COLO668 (cell line): ENCODE results near the gene YES1.
"Not testable (repeated sequence)": the region's sequence is repeated elsewhere in the genome, so short reads cannot be mapped to it uniquely, and the experiment has no call there.

ENCODE experiments used
- DNase-seq: peaks from one replicate; lab custom pipeline; 2025; ENCODE audit not compliant: unreplicated experiment; lab: John Stamatoyannopoulos, UW

The YES1 gene

DNA sequence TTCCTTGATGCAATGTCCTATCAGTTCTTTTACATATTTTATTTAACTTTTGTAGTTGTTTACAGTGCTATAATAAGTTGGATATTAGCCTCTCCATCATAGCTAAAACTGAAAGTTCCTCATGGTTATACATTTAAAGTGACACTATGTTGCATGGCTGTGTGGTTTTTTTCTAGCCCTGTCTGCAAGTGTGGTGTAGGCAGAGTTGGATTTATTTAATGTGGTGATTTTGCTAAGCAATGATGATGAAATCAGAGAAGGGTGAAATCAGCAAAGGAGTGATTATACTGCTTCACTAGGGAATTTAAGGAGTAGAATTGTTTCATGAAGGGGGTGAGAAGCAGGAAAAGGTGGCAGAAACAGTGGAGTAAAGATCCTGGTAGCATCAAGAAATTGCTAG lies 81.3 kb downstream of the YES1 start:
- DNase-seq: no peak

DNA sequence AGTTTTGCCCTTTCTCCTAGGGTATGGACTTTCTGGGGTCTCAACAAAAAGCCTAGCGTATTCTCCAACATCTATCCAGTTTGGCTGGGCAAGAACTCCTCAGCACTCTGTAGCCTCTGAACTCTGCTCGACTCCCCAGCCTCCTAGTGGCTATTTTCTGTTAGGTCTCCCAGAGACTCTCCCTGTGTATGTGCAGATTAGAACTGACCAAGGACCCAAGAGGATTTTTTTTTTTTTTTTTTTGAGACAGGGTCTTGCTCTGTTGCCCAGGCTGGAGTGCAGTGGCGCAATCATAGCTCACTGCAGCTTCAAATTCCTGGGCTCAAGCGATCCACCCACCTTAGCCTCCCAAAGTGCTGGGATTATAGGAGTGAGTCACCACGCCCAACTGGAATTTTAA lies 81.9 kb downstream of the YES1 start:
- DNase-seq: not testable (repeated sequence)

DNA sequence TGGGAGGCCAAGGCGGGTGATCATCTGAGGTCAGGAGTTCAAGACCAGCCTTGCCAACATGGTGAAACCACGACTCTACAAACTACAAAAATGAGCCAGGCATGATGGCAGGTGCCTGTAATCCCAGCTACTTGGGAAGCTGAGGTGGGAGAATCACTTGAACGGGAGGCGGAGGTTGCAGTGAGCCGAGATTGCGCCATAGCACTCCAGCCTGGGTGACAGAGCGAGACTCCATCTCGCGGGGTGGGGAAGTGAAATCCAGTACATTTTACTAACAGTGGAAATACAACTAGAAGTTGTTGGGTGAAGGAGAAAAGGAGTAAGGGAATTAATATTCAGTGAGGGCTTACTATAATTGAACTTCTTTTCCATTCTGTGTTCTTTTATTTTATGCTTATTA lies 86.4 kb downstream of the YES1 start:
- DNase-seq: no peak

DNA sequence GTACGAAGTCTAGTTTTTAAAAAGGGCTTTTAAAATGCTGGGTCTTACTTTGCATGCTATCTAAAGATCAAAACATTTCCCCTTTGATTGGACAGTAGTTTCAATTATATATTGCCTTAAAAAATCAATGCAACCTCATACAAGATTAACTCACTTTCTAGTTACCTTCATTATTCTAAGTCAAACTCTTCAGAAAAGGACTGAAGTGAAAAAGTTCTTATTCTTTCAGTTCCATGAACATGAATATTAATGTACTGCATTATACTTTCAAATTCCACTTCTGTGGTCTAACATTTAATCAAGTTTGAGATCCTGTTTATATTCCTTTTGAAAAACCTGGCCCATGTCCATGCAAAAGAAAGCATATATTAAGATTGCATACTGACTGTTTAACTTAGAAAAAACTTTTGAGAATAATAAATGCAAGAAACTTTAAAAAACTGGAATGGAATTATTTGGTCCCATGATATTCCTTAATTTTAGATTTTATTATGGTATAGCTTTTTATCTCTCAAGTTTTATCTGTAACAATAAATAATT lies 88.4 kb downstream of the YES1 start:
- DNase-seq: no peak

DNA sequence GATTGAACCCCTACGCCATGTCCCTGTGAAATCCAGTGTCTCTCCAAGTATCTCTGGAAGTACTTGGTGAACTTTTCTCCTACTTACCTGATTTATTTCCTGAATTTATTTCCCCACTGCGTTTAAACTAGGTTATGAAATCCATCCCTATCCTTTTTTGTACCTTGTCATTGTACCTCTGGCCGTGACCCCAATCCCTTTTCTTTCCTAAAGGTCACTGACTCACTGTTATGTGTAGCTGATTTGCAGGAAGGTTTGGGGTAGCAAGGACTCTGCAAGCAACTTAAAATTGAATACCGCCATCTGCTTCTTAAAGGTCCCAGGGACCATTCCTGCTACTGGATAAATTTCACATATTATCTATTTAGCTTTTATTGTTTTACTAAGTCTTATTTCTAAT lies 95.0 kb downstream of the YES1 start:
- no peak for DNase-seq

DNA sequence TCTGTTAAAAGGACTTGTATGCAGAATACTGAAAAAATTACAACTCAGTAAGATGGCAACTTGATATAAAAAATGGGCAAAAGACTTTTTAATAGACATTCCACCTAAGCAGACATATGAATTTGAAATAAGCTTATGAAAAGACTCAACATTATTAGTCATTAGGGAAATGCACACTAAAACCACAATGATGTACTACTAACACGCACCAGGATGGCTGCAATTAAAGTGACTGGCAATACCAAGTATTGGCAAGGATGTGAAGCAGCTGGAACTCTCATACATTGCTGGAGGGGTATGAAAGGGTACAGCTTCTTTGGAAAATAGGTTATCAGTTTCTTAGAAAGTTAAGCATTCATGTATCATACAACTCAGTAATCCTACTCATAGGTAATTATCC lies 96.4 kb downstream of the YES1 start:
- no peak for DNase-seq

DNA sequence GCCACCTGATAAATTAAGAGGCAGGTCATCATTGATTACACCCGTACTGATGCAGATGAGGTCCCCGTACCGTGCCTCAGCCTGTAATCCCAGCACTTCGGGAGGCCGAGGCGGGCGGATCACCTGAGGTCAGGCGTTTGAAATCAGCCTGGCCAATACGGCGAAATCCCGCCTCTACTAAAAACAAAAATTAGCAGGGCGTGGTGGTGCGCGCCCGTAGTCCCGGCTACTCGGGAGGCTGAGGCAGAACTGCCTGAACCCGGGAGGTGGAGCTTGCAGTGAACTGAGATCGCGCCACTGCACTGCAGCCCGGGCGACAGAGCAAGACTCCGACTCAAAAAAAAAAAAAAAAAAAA lies 98.9 kb downstream of the YES1 start:
- DNase-seq: no peak

DNA sequence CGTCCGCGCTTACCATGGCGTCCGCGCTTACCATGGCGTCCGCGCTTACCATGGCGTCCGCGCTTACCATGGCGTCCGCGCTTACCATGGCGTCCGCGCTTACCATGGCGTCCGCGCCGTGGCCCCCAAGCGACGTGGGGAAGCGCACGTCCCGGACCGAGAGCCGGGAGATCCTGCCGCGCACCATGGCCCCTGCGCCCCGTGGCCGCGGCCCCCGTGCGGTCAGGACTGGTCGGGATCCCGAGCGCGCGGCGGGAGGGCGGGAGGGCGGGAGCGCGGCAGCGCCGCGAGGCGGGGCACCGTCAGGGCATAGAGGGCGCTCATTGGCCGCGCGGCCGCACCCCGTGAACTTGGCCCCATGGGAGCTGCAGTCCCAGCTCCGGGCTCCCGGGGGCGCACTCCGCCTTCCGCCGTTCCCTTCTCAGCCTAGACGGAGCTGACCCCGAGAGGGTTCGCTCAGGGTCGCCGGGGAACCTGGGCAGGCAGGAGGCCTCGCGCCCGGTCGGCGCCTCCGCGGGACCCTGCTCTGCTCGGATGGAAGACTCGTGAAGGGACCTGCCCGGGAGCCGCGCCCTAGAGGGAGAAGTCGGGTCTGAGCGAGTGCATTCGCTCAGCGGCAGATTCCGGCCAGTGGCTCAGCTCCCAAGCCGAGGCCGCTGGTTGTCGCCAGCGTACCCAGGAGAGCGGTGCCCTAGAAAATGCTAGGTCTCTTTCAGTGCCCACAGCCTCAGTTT lies 99.5 kb downstream of the YES1 start, which contains the start of gene ENOSF1:
Gene ENOSF1 (minus strand): TSS at position 230 of the 734 bp plus-strand sequence. CDS start 43 bp downstream, at position 187.
- peak; percentile 98 for DNase-seq

DNA sequence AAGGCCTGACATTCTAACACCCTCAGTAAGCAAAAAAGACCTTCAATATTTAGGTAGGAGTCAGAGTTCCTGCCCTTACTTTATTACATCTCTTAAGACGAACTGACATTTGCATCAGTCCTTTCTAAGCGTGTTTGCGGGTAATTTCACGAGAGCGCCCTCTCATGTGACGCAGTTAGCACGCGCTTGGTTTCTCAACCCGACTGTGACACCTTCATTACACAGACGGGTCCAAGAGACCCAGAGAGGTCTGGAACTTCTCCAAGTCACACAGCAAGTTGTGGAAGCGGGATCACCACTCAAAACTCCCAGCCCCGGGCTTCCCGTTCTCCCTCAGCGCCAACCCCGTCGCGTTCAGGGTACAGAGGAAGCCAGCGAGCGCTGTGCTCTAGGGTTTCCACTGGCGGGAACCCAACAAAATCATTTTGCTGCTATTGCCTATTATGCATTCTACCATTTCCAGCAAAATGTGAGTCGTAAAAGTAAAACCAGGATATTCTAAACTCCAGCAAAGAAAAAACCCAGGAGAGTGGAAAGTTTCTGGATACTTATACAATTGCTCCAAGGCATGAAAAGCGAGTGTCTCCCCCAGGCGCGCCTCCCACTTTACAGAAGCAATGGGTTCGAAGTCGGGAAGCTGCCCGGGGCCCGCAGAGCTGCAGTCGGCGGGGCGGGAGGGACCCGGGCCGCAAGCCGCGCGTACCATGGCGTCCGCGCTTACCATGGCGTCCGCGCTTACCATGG lies 100.2 kb downstream of the YES1 start:
- peak; percentile 68 for DNase-seq

DNA sequence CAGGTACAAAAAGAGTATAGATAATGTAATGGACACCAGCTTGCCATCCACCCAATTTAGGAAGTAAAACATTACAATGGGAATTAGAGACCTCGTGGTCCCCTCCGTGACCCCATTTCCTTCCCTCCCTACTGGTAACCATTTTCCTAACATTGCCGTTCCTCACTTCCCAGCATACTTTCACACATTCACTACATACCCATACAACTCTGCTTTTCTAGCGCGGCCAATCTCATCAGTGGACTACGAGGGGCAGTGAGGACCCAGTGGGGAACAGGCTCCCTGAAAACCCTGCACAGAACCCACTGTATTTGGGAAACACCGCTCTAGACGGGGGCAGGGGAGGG lies 100.8 kb downstream of the YES1 start:
- peak; percentile 63 for DNase-seq

DNA sequence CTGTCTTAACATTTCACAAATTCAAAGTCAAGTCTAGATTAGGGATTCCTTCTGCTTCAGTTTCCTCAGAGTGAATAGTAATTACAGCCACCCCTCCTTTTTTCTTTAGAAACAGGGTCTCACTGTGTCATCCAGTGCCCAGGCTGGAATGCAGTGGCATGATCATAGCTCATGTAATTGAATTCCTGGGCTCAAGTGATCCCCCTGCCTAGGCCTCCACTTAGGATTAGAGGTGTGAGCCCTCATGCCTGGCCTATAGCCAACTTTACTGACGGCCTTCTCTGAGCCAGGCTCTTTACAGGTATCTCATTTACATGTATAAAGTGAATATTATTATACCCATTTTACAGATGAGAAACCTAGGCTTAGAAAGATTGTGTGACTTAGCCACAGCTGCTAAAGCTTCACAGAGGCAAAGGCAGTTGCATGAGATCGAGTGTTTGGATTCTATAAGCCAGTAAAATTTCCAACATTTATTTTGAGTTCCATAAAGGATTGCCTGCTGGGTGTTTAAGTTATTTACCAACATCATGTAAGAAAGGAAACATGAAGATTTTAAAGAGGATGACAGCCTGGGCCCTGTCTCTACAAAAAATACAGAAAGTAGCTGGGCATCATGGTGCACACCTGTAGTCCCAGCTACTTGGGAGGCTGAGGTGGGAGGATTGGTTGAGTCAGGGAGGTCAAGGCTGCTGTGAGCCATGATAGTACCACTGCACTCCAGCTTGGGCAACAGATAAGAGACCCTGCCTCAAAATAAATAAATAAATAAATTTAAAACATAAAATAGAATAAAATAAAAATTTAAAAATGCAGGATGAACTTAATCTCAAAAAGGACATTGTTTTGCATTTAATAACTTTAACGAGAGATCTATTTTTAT lies 101.4 kb downstream of the YES1 start:
- peak; percentile 33 for DNase-seq

DNA sequence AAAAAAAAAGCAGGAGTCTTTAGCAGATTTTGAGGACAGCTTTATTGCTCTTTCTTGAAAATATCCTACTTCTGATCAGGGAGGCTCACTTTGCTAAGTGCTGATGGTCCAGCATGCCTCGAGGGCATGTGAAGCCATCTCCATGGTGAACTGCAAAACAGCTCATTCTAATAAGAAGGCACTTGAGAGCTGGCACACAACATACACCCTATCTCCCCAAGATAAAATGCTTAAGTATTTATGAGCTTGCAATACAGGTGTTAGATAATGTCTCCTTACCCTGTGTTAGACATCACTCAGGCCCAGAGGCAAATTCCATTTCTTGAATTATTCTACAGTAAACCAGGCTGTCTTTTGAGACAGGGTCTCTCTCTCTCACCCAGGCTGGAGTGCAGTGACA lies 102.3 kb downstream of the YES1 start:
- no peak for DNase-seq

DNA sequence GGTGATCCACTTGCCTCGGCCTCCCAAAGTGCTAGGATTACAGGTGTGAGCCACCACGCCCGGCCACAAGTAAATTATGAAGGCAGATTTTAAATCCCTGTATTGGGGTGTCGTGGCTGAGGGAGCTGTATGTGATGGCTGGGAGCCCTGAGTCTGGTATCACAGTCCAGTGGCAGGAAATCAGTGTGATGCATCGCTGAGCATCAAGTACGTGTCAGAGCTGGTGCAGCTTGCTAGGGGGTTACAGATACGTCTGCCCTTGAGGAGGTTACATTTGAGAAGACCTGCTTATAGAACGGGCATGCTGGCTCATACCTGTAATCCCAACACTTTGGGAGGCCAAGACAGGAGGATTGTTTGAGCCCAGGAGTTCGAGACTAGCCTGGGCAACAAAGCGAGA lies 103.9 kb downstream of the YES1 start:
- no peak for DNase-seq

DNA sequence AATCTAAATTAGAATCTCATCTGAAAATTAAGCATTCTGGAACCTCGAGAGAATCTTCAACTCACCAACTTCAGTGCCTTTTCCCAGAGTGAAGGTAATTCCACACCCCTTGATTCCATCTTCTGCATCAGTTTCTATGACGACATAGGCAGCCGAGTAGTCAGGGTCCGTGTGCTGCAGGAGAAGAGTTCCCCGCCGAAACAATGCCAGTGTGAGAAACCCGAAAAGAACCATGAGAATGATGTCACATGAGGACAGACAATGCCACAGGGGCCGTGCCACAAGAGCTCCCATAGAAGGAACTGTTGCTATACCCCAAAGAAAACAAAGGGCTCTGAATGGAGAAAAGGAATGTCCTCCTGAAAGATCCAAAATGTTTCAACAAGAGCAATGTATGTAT lies 105.6 kb downstream of the YES1 start:
- DNase-seq: no peak

DNA sequence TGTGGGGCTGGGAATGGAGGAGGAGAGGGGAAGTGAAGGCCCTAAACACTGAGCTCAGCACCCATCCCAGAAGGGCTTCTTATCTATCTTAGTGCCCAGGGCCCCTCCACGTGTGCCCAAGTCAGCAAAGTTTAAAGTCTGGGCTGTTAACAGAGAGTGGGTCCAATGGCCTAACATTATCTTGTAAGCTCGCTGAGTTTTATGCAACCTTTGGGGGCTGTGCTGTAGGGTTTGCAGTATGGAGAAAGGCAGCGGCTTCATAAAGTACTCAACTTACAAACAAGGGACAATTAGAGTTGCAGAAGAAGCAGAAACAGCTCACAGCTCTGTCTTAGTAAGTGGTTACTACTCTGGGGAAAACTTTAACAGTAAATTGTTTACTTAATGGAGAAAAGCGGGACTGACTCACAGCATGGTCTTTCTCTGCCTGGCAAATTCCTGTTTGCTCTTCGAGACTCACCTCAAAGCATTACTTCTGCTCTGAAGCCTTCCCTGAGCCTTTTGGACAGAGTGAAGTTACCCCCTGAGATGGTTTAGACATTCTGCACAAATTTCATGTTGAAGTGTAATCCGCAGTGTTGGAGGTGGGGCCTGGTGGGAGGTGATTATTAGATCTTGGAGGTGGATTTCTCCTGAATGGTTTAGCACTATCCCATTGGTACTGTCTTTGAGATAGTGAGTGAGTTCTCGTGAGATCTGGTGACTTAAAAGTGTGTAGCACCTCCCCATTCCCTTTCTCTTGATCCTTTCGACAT lies 108.7 kb downstream of the YES1 start:
- no peak for DNase-seq

DNA sequence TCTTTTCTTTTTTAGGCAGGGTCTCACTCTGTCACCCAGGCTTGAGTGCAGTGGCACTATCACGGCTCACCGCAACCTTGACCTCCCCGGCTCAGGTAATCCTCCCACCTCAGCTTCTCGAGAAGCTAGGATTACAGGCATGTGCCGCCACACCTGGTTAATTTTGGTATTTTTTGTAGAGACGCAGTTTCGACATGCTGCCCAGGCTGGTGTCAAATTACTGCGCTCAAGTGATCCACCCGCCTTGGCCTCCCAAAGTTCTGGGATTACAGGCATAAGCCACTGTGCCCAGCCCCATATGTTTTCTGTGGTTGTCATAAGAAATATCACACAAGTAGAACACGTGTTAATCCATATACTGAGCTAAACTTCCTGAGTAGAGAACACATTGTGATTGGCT lies 114.2 kb downstream of the YES1 start:
- DNase-seq: no peak

DNA sequence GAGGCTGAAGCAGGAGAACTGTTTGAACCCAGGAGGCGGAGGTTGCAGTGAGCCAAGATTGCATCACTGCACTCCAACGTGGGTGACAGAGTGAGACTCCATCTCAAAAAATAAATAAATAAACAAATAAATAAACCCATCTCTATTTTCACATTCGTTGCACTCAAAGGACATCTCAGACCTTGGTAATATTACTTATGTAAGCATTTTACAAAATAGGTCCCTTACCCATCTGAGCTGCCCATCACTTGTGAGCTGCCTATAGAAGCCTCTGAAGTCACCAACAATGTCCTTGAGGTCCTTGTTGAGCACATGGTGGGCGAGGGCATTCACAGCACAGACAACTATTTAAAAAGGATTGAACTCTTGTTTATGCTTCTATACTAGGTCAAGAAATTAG lies 115.0 kb downstream of the YES1 start:
- no peak for DNase-seq

DNA sequence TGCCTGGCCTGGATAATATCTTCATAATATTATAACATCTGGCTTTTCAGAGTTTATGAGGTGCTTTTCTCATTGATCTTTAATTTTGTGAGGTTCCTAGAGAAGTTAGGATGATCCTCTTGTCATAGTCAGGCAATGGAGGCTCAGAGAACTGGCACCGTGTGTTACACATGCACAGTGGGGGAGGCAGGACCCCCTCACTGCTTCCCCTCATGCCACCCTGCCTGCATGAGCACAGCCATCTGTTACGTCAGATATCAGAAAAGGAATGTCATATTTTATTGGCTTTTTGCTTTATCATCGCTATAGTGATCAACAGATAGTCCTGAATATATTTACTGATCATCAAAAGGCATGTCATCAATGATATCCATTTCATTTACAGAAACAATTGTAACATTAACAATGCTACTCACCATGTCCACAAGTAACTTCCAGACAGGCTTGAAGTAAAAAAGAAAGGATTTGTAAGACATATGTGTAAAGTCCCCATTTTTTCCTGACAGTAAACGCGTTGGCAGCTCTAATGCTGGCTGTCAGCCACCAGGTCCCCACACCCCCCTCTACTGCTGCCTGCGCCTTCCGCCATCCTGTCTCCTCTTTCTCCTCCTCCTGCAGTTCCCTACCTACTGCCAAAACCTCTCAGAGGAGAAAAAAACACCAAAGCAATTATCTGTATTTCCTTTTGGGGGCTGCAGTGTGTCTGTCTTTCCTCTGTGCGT lies 118.4 kb downstream of the YES1 start:
- no peak for DNase-seq

DNA sequence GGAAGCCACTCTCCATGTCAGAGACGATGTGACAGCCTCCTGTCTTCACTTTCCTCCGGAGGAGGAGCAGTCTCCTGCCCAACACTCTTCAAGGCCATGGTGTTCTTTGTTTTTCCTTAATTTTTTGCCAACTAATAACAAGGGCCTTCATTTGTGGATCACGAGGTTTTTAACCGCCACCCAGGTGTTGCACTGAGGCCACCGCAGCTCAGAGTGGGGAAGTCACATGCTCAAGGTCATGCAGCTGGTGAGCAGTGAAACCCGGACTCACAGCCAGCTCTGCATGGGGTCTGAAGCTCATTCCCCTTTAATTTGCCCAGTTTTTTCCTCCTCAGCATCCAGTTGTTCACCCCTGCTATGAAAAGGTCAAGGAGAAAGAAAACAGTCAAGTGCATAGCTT lies 119.2 kb downstream of the YES1 start:
- no peak for DNase-seq

DNA sequence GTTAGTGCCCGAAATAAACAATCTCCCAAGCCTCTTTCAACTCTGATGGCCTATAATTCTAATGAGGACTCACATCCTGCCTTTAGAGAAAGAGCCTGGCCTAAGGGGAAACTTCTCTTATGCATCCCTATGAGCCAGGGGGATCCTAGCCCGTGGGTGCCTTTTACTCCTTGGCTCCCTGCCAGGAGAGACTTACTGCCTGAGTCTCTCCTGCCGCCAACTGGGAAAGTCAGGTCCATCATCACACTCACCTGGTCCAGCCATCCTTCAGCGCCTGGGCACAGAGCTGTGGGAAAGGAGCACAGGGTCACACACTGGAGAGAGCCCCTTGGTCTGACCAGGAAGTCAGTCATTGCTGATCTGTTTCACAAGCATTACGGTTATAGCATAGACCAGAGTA lies 123.7 kb downstream of the YES1 start:
- DNase-seq: no peak
